PC-3 (cell line): ENCODE measurements around the gene SNORC. TPM values are rescaled to one million over a fixed set of nuclear protein-coding genes. Genes with fewer than 3 reads are reported as not detected.
A peak's percentile ranks its signal among the peaks of the same experiment; 100 is the strongest.

ENCODE experiments used
- ATAC-seq: fragments of 200-7000 bp; cut with Tn5 transposase; 2 replicates; pipeline ENCODE4 v1.9.1; 2020; ENCODE audit warnings: mild to moderate bottlenecking, moderate library complexity
- BruUV-seq: library from RNA; stranded (reverse); fragments of 400-500 nt; replicated peaks from 2 replicates; lab custom pipeline; 2021; lab: Mats Ljungman, UMichigan
- CTCF ChIA-PET: fragments of 300-600 bp; sonication (Branson Sonifier 250); formaldehyde crosslinking; loops from one replicate; lab custom pipeline; 2022; ENCODE audit warnings: antibody characterized with exemption; lab: Charles Lee
- POLR2A ChIA-PET: fragments of 300-600 bp; sonication (Branson Sonifier 250); formaldehyde crosslinking; loops from one replicate; lab custom pipeline; 2022; ENCODE audit warnings: antibody characterized with exemption; ENCODE audit not compliant: unreplicated experiment; lab: Charles Lee
- DNase-seq: peaks from one replicate; pipeline ENCODE4 v3.0.0-alpha.2; 2015
- H2AFZ ChIP-seq: fragments of 300-600 bp; sonication (generic); 2 replicates; pipeline ENCODE4 v1.6.0; 2016; ENCODE audit warnings: antibody characterized with exemption, low read length
- H3F3A ChIP-seq: fragments of 300-600 bp; sonication (generic); one replicate; pipeline ENCODE4 v1.6.0; 2017; ENCODE audit warnings: antibody characterized with exemption, low read length, control low read depth, mild to moderate bottlenecking; ENCODE audit not compliant: unreplicated experiment
- H3K27ac ChIP-seq: fragments of 300-600 bp; sonication (generic); 2 replicates; pipeline ENCODE4 v1.5.1; 2016; ENCODE audit warnings: mild to moderate bottlenecking, low read length
- H3K27me3 ChIP-seq: fragments of 300-600 bp; sonication (generic); 2 replicates; pipeline ENCODE4 v1.6.1; 2016; ENCODE audit warnings: low read length, mixed read lengths
- H3K36me3 ChIP-seq: fragments of 300-600 bp; sonication (generic); 2 replicates; pipeline ENCODE4 v1.6.1; 2016; ENCODE audit warnings: low read depth, mixed run types, low read length, mixed read lengths
- H3K4me1 ChIP-seq: fragments of 300-600 bp; sonication (generic); 2 replicates; pipeline ENCODE4 v1.5.1; 2016; ENCODE audit warnings: low read length; ENCODE audit not compliant: insufficient read depth
- H3K4me2 ChIP-seq: fragments of 300-600 bp; sonication (generic); 2 replicates; pipeline ENCODE4 v1.6.0; 2016; ENCODE audit warnings: low read length
- H3K4me3 ChIP-seq: fragments of 300-600 bp; sonication (generic); 2 replicates; pipeline ENCODE4 v1.5.1; 2016; ENCODE audit warnings: mild to moderate bottlenecking, low read length, mixed read lengths
- H3K79me2 ChIP-seq: fragments of 300-600 bp; sonication (generic); 2 replicates; pipeline ENCODE4 v1.6.1; 2017; ENCODE audit warnings: low read length, mixed read lengths
- H3K9ac ChIP-seq: fragments of 300-600 bp; sonication (generic); 2 replicates; pipeline ENCODE4 v1.6.0; 2016; ENCODE audit warnings: mild to moderate bottlenecking, low read length
- H3K9me2 ChIP-seq: fragments of 300-600 bp; sonication (generic); replicated peaks from 2 replicates; pipeline ENCODE4 v1.6.1; 2016; ENCODE audit warnings: mixed run types, low read length, mixed read lengths
- H3K9me3 ChIP-seq: fragments of 300-600 bp; sonication (generic); 2 replicates; pipeline ENCODE4 v1.6.1; 2016; ENCODE audit warnings: low read length, mixed read lengths
- H4K20me1 ChIP-seq: fragments of 300-600 bp; sonication (generic); 2 replicates; pipeline ENCODE4 v1.6.1; 2016; ENCODE audit warnings: low read length, mixed read lengths
- EZH2 ChIP-seq: fragments of 300-600 bp; sonication (generic); IDR thresholded peaks from one replicate; pipeline ENCODE4 v1.6.1; 2017; ENCODE audit warnings: antibody characterized with exemption, mild to moderate bottlenecking, low read length; ENCODE audit not compliant: unreplicated experiment
- EZH2phosphoT487 ChIP-seq: fragments of 300-600 bp; sonication (generic); IDR thresholded peaks from 2 replicates; pipeline ENCODE4 v1.6.1; 2018; ENCODE audit warnings: mild to moderate bottlenecking, antibody characterized with exemption, low read length, borderline replicate concordance
- intact Hi-C: fragments of 100-400 bp; cut with micrococcal nuclease; formaldehyde crosslinking; loops from 2 replicates; pipeline ENCODE4 v1.9.0; 2023
- total RNA-seq: library from RNA; depleted of rRNA; stranded (reverse); fragments of >200 nt; gene quantifications from 2 replicates; pipeline ENCODE4 v1.2.3, GENCODE V29; 2014
- TF ChIP-seq, protein P1 (sequence below): fragments of 300-600 bp; sonication (generic); conservative IDR thresholded peaks from 2 replicates; pipeline ENCODE4 v1.5.1; 2017; ENCODE audit warnings: antibody characterized with exemption, low read depth, mild to moderate bottlenecking, low read length

SNORC gene
- total RNA-seq, 1 experiment from 2014 or later, result 11.1 TPM

DNA sequence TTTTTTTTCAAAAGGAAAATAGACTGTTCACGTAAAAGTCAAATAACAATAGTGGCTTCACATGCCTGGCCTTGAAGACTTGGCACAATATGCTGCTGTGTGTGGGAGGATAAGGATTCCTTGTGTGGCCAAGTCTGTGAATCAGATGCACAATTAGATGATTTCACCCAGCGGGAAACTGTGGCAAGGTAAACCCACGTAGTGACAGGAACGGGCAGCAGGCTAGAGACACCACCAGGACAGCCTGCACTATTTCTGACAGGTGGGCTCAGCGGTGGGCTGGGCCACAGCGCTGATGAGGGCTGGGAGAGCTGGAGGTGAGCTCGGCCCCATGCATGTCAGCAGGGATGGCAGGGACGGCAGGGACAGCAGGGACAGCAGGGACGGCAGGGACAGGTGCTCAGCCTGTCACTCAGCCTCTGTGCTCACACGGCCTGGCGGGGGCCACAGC is 21.6 kb downstream of the SNORC start:
- Histone ChIP-seq H3K79me2 (0 out of 2 replicates have a peak, but pooled peaks cover 4% of the 10 kb centered on the region), H3K27me3 (no peaks in the 10 kb centered on the region), H3K4me1 (no peaks in the 10 kb centered on the region), H3K36me3 (peaks cover 13% of the 10 kb centered on the region; the same call in 1 of the 2 replicates), H3K9me2 (no peaks in the 10 kb centered on the region), H3K27ac (no peak overlapping the region), H2AFZ (no peak overlapping the region), H3F3A (no peaks in the 10 kb centered on the region), H3K4me2 (no peak overlapping the region), H3K9ac (no peak overlapping the region), H4K20me1 (no peaks in the 10 kb centered on the region), H3K4me3 (no peak overlapping the region), H3K9me3 (no peaks in the 10 kb centered on the region)
- no peak for TF ChIP-seq EZH2
- TF ChIP-seq EZH2phosphoT487, result no peak
- TF ChIP-seq, protein P1, sequence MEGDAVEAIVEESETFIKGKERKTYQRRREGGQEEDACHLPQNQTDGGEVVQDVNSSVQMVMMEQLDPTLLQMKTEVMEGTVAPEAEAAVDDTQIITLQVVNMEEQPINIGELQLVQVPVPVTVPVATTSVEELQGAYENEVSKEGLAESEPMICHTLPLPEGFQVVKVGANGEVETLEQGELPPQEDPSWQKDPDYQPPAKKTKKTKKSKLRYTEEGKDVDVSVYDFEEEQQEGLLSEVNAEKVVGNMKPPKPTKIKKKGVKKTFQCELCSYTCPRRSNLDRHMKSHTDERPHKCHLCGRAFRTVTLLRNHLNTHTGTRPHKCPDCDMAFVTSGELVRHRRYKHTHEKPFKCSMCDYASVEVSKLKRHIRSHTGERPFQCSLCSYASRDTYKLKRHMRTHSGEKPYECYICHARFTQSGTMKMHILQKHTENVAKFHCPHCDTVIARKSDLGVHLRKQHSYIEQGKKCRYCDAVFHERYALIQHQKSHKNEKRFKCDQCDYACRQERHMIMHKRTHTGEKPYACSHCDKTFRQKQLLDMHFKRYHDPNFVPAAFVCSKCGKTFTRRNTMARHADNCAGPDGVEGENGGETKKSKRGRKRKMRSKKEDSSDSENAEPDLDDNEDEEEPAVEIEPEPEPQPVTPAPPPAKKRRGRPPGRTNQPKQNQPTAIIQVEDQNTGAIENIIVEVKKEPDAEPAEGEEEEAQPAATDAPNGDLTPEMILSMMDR, result no peak
- no peak for ATAC-seq
- CTCF ChIA-PET, result no interaction called here
- peak; percentile 31 for DNase-seq
- BruUV-seq, result TSS peak; percentile 15
- POLR2A ChIA-PET, result interaction anchor here (0.6 kb wide), 1 partner anchor 396 kb away, joined by 5 read pairs; no protein-coding TSS in a partner anchor
- intact Hi-C loops, result no loop called here

- Histone ChIP-seq H4K20me1 (no peaks in the 10 kb centered on the region), H3K79me2 (0 out of 2 replicates have a peak, but pooled peaks cover 4% of the 10 kb centered on the region), H3K36me3 (peaks cover 7% of the 10 kb centered on the region; the same call in 1 of the 2 replicates), H3K4me2 (no peak overlapping the region), H3K27me3 (no peaks in the 10 kb centered on the region), H3K9me2 (no peaks in the 10 kb centered on the region), H3K9me3 (no peaks in the 10 kb centered on the region), H3K27ac (no peak overlapping the region), H3K9ac (no peak overlapping the region), H2AFZ (no peak overlapping the region), H3K4me1 (no peaks in the 10 kb centered on the region), H3F3A (no peaks in the 10 kb centered on the region), H3K4me3 (no peak overlapping the region)
- BruUV-seq, result no TSS peak
- no peak for DNase-seq
- POLR2A ChIA-PET, result no interaction called here
- CTCF ChIA-PET, result no interaction called here
- intact Hi-C loops, result no loop called here
- TF ChIP-seq, protein P1, result no peak
- TF ChIP-seq EZH2phosphoT487 (no peak), EZH2 (no peak)
- ATAC-seq, result no peak
These were observed 22.2 kb downstream of the SNORC start for GRCh38 chr2:232892221-232892620.

GRCh38 chr2:232892843-232893242 is 22.8 kb downstream of the SNORC start:
- BruUV-seq, result no TSS peak
- no peak overlapping the region for H3K4me2 ChIP-seq
- ChIA-PET CTCF (no interaction called here), POLR2A (no interaction called here)
- 0 out of 2 replicates have a peak, but pooled peaks cover 4% of the 10 kb centered on the region for H3K79me2 ChIP-seq
- TF ChIP-seq EZH2phosphoT487 (no peak), EZH2 (no peak)
- TF ChIP-seq, protein P1, result no peak
- no peaks in the 10 kb centered on the region for H3K27me3 ChIP-seq
- H3F3A ChIP-seq, result no peaks in the 10 kb centered on the region
- no peaks in the 10 kb centered on the region for H3K9me3 ChIP-seq
- H3K4me3 ChIP-seq, result no peak overlapping the region
- H3K4me1 ChIP-seq, result no peaks in the 10 kb centered on the region
- intact Hi-C loops, result no loop called here
- no peak overlapping the region for H2AFZ ChIP-seq
- peaks cover 7% of the 10 kb centered on the region; the same call in 1 of the 2 replicates for H3K36me3 ChIP-seq
- H3K9ac ChIP-seq, result no peak overlapping the region
- ATAC-seq, result no peak
- no peak overlapping the region for H3K27ac ChIP-seq
- no peaks in the 10 kb centered on the region for H3K9me2 ChIP-seq
- no peak for DNase-seq
- H4K20me1 ChIP-seq, result no peaks in the 10 kb centered on the region
